ENCODE data around the gene EYS.

Gene EYS

GRCh38 chr6:63882208-63882607 is 1824.8 kb downstream of the EYS start:
- Histone ChIP-seq H3K9ac (no peak overlapping the region), H2AFZ (ENCODE audit: low read depth) (no peak overlapping the region), H4K20me1 (ENCODE audit: insufficient read depth) (no peaks in the 10 kb centered on the region), H3K36me3 (ENCODE audit: insufficient read depth) (no peaks in the 10 kb centered on the region), H3K4me3 (IDR thresholded peaks at IDR 0.05; ENCODE audit: insufficient read depth, low read depth, low read length) (no peak overlapping the region), H3K27ac (no peak overlapping the region), H3K27me3 (ENCODE audit: insufficient read depth, low read depth) (no peaks in the 10 kb centered on the region), H3K4me1 (ENCODE audit: low read depth, poor library complexity, severe bottlenecking) (no peaks in the 10 kb centered on the region), H3K4me2 (no peak overlapping the region), H3K79me2 (ENCODE audit: insufficient read depth, low read depth) (no peaks in the 10 kb centered on the region)
- TF ChIP-seq CTCF (conservative IDR thresholded peaks at IDR 0.05; ENCODE audit: low read depth, low read length): no peak

GRCh38 chr6:63881791-63882190 is 1825.2 kb downstream of the EYS start:
- H3K36me3 ChIP-seq (ENCODE audit: insufficient read depth): no peaks in the 10 kb centered on the region
- H3K9ac ChIP-seq: no peak overlapping the region
- H3K79me2 ChIP-seq (ENCODE audit: insufficient read depth, low read depth): no peaks in the 10 kb centered on the region
- no peak overlapping the region for H3K4me3 ChIP-seq (IDR thresholded peaks at IDR 0.05; ENCODE audit: insufficient read depth, low read depth, low read length)
- H3K27me3 ChIP-seq (ENCODE audit: insufficient read depth, low read depth): no peaks in the 10 kb centered on the region
- H3K27ac ChIP-seq: no peak overlapping the region
- H2AFZ ChIP-seq (ENCODE audit: low read depth): no peak overlapping the region
- no peaks in the 10 kb centered on the region for H4K20me1 ChIP-seq (ENCODE audit: insufficient read depth)
- H3K4me2 ChIP-seq: no peak overlapping the region
- no peaks in the 10 kb centered on the region for H3K4me1 ChIP-seq (ENCODE audit: low read depth, poor library complexity, severe bottlenecking)
- TF ChIP-seq CTCF (conservative IDR thresholded peaks at IDR 0.05; ENCODE audit: low read depth, low read length): no peak

GRCh38 chr6:63872233-63872632 is 1834.8 kb downstream of the EYS start:
- no peaks in the 10 kb centered on the region for H3K27me3 ChIP-seq (ENCODE audit: insufficient read depth, low read depth)
- no peaks in the 10 kb centered on the region for H3K4me1 ChIP-seq (ENCODE audit: low read depth, poor library complexity, severe bottlenecking)
- H3K4me2 ChIP-seq: no peak overlapping the region
- H4K20me1 ChIP-seq (ENCODE audit: insufficient read depth): no peaks in the 10 kb centered on the region
- H2AFZ ChIP-seq (ENCODE audit: low read depth): no peak overlapping the region
- H3K36me3 ChIP-seq (ENCODE audit: insufficient read depth): no peaks in the 10 kb centered on the region
- no peak overlapping the region for H3K27ac ChIP-seq
- H3K4me3 ChIP-seq (IDR thresholded peaks at IDR 0.05; ENCODE audit: insufficient read depth, low read depth, low read length): no peak overlapping the region
- no peaks in the 10 kb centered on the region for H3K79me2 ChIP-seq (ENCODE audit: insufficient read depth, low read depth)
- TF ChIP-seq CTCF (conservative IDR thresholded peaks at IDR 0.05; ENCODE audit: low read depth, low read length): no peak
- no peak overlapping the region for H3K9ac ChIP-seq

GRCh38 chr6:63868351-63868750 is 1838.7 kb downstream of the EYS start:
- Histone ChIP-seq H3K4me3 (IDR thresholded peaks at IDR 0.05; ENCODE audit: insufficient read depth, low read depth, low read length) (no peak overlapping the region), H2AFZ (ENCODE audit: low read depth) (no peak overlapping the region), H4K20me1 (ENCODE audit: insufficient read depth) (no peaks in the 10 kb centered on the region), H3K4me2 (no peak overlapping the region), H3K27ac (no peak overlapping the region), H3K9ac (no peak overlapping the region), H3K79me2 (ENCODE audit: insufficient read depth, low read depth) (no peaks in the 10 kb centered on the region), H3K36me3 (ENCODE audit: insufficient read depth) (no peaks in the 10 kb centered on the region), H3K27me3 (ENCODE audit: insufficient read depth, low read depth) (no peaks in the 10 kb centered on the region), H3K4me1 (ENCODE audit: low read depth, poor library complexity, severe bottlenecking) (no peaks in the 10 kb centered on the region)
- TF ChIP-seq CTCF (conservative IDR thresholded peaks at IDR 0.05; ENCODE audit: low read depth, low read length): no peak
